NCI-H2196 treated with DMSO at 0.1 percent for 48 hours (cell line): ENCODE data around the gene AKR1B1.

Experiments
- DNase-seq: peaks from one replicate; lab custom pipeline; 2025; ENCODE audit not compliant: unreplicated experiment; lab: John Stamatoyannopoulos, UW

AKR1B1 gene

DNA sequence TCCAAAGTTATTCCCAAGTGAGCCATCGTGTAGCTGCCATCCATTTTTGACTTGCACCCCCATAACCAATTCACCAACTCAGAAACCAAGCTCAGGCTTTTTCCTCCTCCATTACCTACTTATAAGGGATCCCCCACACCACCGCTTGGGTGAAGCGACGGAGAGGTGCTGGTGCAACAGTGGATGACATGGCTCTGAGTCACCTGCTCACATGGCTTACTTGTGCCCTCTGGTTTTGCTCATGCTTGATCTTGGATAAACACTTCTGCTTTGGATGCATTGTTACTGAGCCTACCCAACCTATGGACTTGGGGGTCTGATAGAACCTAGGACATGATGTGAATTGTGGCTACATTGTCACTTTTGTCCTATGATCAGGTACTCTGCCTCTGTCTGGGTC lies 12.0 kb upstream of the AKR1B1 start:
- DNase-seq: no peak

DNA sequence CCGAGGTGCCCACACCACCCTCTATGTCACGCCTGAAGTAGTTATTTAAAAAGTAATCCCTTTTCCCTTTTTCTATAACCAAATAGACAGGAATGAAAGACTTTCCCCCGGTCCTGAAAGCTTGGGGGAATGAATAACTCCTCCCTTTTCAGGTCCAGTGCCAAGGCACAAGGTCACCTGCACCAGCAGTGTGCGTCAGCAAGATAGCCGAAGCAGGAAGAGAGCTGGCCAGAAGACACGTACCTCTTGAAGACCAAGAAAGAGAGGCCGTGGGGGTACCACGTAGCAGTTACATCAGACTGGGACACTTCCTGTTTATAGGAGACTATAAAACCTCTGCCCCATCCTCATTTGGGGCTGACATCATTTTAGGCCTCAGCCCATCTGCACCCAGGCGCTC lies 10.7 kb upstream of the AKR1B1 start:
- no peak for DNase-seq

DNA sequence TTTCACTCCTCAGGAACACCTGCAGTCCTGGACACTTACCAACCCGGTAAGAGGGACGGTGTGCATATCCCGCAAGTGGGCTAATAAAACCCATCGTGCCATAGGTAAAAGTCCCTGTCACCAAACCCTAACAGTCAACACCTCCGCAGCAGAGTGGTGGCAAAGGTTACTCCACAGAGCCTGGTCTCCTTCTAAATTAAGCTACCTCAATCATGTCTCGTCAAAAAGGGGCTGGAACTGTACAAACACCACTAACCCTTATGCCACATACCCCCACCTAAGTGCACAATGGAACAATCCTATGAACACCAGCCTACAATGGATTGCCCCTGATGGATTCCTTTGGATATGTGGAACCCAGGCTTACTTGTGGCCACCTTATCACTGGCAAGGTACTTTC lies 9.6 kb upstream of the AKR1B1 start:
- DNase-seq: no peak

DNA sequence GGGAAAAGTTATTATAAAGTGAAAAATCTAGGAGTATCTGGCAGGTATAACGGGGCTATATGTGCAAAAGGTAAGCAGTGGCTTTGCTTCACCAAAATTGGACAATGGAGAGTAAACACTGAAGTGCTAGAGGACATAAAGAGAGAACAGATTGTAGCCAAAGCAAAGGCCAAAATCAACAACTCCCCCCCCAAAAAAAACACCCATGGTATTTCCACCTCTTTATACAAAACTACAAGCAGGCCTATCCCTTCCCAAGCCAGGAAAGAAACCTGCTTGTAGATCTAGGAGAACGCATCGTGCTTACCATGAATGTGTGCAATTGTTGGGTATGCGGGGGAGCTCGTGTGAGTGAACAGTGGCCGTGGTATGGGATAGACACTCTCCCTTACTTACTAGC lies 9.2 kb upstream of the AKR1B1 start:
- DNase-seq: no peak

DNA sequence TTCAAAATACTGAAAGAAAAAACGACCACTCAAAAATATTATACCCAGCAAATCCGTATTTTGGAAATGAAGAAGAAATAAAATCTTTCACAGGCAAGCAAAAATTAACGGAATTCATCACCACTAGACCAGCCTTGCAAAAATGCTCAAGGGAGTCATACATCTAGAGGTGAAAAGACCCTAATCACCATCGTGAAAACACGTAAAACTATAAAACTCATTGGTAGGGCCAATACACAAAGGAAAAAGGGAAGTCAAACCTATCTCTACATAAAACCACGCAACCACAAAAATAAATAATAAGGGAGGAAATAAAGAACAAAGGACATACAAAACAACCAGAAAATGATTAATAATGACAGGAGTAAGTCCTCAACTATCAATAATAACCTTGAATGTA lies 6.6 kb upstream of the AKR1B1 start:
- DNase-seq: no peak

DNA sequence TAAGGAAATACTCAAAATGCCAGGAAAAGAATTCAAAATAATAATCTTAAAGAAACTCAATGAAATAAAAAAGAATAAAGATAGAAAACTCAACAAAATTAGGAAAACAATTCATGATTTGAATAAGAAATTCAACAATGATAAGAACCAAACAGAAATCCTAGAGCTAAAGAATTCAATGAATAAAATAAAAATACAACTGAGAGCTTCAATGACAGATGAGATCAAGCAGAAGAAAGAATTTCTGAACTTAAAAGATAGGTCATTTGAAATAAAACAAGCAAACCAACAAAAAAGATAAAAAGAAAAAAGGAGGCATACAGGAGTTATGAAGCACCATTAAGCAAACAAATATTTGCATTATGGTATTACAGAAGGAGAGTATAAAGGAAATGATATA lies 5.6 kb upstream of the AKR1B1 start:
- no peak for DNase-seq

DNA sequence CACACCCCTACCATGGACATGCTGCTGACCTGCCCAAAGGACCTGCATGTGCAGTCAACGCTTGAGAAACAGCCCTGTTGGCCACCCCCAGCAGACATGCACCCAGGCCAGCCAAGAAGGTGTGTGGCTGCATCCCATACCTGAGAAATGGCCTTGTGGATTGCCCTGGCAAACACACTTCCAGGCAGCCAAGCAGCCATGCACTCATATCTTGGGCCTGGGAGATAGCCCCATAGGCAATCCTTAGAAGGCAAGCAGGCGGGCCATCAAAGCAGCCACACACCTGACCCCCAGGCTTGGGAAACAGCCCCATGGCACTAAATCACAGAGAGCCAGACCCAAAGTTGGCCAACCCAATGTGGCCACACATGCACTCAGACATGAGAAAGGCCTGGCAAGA lies 4.9 kb upstream of the AKR1B1 start:
- DNase-seq: no peak

DNA sequence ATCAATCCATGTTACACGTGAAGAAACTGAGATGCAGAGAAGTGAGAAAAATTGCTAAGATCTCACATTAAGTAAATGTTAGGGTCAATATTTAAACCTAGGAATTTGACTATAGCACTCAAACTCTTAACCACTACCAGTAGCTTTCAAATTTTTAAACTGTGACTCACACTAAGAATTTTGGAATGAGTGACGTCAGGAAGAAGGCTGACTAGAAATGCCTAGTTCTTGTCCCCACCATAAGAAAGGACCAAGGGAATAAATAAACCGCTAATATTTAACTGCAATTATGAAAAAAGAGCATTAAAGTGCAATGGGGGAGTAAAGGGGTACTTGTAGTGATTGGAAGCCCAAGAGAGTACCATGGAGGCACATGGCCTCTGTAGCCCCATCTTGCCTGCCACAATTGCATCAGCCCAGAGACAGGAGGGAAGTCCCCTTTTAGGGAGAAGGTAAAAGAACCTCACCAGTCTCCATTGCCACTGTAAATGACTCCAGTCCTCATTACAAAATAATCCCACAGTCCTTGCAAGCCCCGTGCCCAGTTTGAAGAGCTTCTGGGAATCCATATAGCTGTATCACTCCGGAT lies 3.5 kb upstream of the AKR1B1 start:
- DNase-seq: no peak

DNA sequence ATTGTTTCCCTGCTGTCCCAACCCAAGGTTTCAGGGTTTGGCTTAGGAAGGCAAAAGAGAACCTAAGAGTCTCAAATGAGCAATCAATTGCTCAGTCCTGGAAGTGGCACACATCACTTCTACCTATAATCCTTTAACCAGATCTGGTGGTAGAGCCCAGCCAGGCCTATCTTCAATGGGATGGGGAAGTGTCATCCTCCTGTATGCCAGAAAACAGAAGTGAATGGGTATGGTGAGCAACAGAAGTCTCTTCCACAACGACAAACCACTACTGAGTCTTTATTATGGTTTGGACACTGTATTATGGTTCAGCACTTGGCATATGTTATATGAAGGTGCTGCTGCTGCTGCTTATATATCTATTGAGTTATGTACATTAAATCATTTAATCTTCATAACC lies 3.0 kb upstream of the AKR1B1 start:
- no peak for DNase-seq

DNA sequence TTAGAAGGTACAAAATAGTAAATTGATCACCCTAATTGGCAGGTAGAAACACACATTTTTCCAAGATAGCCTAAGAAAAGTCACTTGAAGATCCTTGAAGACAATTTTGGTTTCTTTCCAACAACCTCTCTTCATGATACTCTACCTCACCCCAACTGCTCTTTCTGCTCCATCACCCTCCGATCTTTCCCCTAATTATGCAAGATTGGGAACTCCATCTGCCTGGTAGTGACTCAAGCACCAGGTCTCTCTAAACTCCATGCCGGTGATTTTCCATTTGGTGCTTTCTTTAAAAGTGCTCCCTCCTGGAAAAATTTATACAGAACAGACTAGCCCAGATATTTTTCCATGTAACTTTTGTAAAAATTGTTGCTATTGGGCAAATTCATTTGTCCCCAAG lies 1.1 kb upstream of the AKR1B1 start:
- DNase-seq: no peak

DNA sequence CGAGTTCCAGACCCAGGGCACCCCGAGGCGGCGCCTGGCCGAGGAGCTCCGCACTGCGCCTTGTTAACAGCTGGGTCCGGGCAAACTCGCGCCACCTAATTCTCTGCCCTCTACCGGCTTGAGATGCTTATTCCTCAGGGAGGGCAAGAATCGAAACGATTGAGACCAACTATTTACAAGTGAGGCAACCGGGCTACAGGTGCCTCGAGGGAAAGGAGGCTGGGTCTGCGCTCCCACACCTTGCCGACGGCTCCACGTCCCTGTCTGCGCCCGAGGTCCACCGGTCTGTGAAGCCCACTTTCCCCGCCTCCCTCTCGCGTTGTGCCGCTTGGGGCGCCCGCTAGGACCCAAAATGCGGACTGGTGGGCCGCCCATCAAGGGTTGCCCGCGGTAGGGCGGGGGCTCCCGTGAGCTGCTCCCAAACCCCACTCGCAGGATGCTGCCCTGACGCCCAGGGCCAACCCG lies 527 bp downstream of the AKR1B1 start:
- no peak for DNase-seq

DNA sequence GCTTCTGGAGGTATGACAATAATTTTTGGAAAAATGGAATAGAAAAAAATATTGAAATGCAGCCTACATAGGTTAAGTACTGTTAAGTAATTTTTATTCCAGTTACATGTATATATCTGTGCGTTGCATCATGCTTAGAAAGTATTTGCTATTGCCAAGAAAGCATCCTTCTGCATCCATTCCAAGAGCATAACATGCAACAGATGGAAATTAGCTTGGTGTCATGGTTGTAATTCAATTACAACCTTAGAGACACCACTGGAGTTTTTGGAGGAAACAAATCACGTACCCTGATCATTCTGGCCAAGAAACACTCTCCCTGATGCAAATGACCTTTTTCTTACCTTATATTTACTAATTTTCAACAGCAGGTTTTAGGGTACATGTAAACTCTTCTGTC lies 1.7 kb downstream of the AKR1B1 start:
- DNase-seq: no peak

DNA sequence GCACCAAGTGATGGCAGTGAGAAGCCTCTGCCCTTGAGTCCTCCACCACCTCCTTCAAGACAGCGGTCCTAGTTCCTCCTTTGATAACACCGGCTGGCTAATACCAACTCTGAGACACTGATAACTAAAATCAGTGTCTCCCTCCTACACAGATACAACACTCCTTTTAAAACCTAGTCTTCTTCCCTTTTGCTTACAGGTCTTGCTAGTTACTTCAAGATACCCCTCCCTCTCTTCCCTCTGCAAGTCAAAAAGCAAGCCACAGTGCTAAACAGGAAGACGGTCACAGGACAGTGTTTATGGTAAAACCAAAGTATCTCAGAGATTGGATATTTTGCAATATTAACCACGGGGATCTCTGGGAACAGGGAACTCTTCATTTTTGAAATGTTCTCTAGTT lies 4.6 kb downstream of the AKR1B1 start:
- no peak for DNase-seq

DNA sequence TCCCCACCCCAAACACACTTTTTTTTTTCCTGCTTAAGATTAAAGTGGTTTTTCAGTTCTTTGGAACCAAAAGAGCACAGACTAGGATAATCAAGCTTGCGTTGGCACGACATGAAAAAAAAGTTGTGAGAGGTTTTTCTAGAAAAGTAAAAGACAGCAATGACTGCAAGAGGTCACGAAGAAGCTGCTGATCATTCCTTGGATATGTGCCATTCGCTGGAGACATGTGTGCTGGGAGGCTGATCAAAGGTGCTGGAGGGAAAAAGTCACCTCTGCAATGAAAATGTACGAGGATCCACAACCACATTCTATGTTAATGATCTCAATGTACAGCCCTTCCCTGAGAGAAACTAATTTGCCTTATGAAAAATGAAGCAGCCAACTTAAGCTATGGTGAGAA lies 5.4 kb downstream of the AKR1B1 start:
- no peak for DNase-seq

DNA sequence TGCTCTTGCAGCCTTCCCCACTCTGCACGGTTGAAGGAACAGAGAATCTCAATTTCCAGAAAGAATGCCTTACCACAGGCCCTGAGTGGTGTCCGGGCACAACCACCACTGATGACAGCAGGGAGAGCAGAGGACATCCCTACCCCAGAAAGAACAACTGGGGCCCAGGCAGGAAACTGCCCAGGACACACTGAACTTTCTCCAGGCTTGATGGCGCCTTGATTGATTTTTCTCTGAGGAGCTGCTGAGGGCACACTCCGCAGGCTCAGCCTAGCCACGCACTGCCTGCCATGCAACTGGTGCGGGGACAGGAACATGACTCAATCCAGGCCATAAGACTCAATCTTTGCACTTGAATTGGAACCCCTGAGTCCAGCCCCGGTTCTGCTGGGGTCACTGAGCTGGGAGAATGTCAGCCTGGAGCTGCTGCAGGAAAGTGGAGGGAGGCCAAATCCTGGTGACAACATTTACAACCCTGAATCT lies 5.9 kb downstream of the AKR1B1 start:
- no peak for DNase-seq

DNA sequence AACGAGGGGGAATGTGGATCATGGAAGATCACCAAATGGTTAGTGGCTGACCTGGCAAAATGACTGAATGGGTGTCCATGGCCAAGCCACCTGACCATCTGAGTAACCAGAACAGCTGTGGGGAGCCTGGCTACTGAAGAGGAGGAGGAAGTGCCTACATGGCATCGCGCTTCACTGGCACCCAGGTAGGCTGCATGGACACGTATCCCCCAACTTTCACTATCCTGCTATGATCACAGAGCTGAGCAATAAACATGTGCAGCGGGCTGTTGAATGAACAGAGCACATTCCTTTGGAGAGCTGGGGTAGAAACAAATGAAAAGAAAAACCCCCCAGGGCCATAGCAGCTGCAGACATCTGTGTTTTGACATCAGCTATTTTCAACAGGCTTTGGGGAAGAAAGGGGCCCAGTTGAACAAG lies 6.5 kb downstream of the AKR1B1 start:
- no peak for DNase-seq

DNA sequence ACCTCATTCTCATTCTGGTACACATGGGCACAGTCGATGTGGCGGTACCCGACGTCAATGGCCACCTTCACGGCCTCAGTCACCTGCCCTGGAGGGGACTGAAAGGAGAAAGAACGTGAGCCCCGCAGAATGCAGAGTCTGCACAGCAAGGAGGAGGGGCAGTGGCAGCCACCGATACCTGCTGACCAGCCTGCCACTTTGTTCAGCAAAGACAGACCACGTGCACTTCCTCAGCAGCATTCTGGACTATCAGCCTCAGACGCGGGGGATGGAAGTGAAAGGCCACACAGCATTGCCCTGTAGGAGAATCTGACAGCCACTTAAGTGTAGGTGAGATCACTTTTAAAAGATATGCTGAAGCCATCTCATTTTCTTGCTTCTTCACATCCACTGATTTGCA lies 7.2 kb downstream of the AKR1B1 start:
- no peak for DNase-seq

DNA sequence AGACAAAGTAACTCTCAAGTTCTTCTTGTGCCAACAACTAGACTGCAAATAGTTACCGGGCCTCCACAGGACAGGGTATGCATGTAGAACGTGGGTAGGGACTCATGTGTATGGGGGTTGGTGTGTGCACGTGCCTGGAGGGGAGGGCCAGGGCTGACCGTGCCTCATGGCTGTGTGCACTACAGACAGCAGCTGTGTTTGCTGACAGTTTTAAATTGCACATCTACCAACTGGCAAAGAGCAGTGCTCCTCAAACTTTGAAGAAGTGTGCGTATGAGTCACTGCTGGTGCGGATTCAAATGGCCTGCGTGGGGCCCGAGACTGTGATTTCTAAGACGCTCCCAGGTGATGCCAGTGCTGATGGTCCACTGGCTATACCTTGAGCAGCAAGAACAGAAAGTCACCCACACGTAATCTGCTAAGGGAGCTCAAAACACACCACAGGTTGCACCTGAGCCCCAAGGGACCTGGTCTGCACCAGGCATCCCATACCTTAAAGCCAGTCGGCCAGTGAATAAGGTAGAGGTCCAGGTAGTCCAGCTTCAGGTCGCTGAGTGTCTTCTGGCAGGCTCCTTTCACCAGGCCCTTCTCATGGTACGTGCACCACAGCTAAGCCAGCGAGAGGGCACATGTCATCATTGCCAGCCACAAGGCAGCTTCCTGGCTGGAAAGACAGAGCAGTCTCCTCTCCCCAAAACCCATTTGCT lies 8.5 kb downstream of the AKR1B1 start:
- no peak for DNase-seq

DNA sequence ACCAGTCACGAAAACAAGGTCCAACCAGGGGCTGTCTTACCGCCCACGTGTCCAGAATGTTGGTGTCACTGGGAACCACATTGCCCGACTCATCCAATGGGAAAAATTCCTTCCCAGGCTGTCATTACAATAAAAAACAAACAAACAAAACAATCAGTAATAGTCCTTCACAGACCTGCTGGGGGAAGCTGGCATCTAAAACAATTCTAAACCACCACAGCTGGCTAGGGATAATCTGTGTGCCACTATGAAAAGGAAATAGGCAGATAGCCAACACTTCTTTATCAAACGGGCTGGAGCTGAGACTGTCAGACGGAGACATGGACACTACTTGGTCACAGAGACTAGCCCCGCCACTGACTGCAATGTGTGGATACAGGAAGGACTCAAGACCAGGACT lies 9.2 kb downstream of the AKR1B1 start:
- DNase-seq: no peak

DNA sequence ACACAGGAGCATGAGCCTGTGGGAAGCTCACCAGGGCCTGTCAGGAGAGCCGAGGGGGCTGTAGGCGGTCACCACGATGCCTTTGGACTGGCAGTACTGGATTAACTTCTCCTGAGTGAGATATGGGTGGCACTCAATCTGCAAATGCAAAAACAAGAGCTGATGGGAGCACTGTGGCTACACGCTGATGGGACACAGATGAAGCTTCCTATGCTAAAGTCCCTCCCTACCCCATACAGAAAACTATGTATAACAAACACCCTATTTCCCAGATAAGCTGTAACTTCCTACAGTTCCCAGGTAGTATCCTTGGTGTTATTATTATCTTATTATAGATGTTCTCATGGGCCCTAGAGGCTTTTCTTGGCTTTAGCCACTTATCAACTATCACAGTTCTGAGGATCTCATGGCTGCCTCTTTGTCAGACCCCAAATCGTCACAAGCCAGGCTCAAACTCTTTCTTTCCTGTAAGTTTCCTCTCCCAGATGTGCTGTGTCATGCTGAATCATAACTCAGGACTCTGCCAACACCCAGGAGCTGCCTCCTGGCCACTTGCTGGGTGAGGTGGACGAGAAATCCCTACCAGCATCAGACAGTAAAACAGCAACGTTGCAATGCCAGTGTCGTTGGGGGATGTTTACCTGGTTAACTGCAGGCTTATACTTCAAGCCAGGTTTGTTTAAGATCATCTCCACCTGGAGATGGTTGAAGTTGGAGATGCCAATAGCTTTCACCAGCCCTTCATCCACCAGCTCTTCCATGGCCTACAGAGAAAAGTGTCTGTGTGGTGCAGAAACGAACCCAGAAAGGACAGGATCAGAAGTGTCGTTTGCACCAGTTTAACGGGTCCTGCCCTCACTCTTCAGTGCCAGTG lies 10.3 kb downstream of the AKR1B1 start:
- DNase-seq: no peak

DNA sequence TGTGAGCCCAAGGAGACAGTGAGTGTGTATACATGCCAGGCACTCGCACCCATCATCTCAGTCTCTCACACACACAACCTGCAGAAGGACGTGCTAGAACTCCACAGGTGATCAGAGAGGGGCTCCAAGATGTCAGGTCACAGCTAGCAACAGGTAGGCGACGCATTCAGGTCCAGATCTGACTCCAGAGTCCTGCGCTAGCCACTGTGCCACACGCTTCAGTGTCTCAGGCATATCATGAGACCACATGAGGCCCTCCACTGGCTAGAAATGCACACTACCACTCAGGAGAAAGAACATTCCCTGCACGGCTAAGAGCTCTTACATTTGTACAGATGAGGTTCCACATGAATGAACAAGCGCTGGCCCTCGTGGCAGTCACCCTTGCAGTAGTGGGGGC lies 11.5 kb downstream of the AKR1B1 start:
- no peak for DNase-seq

DNA sequence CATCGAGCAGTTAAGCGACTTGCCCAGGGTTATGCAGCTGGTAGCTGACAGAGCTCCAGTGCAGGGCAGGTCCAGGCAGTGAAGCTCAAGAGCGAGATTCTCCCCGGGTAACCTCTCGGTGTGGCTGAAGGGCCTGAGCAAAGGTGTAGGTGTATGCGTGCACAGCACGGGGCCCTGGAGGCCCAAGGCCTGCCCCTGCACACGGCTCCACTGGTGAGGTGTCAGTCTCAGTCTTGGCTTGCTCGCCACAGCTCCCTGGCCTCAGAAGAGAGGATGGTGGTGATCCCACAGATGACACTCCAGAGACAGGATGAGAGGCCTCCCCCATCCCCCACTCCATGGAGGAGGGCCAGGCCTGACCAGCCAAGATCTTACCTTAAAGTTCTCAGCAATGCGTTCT lies 12.0 kb downstream of the AKR1B1 start:
- no peak for DNase-seq
